Aorta (tissue), 5 donors: Measurements from ENCODE around the gene NPW. TPM values are rescaled to one million over a fixed set of nuclear protein-coding genes. Genes with fewer than 3 reads are reported as not detected.

Experiments
- ATAC-seq: fragments of 200-7000 bp; cut with Tn5 transposase; one replicate; pipeline ENCODE4 v1.9.1; 2022; ENCODE audit warnings: moderate library complexity; ENCODE audit not compliant: low FRiP score
- DNase-seq, 2 donors: peaks; one replicate each; pipeline ENCODE4 v3.0.0-alpha.2; 2020
- H3K27ac ChIP-seq, 2 donors: one replicate each; pipeline ENCODE4 v1.5.1; 2013; ENCODE audit warnings: low read length in 2 of 2, mild to moderate bottlenecking in 2 of 2, moderate library complexity in 2 of 2, control low read depth in 1 of 2, inconsistent platforms in 1 of 2, low read depth in 1 of 2
- H3K27me3 ChIP-seq, 2 donors: one replicate each; pipeline ENCODE4 v1.6.1; 2013; ENCODE audit warnings: control low read depth in 1 of 2, low read length in 1 of 2, mild to moderate bottlenecking in 1 of 2, moderate library complexity in 1 of 2; ENCODE audit not compliant: insufficient read depth in 2 of 2, control insufficient read depth in 1 of 2
- H3K36me3 ChIP-seq, 2 donors: one replicate each; pipeline ENCODE4 v1.6.1; 2013; ENCODE audit warnings: control low read depth in 1 of 2, low read length in 1 of 2, mild to moderate bottlenecking in 1 of 2; ENCODE audit not compliant: insufficient read depth in 2 of 2, control insufficient read depth in 1 of 2
- H3K4me1 ChIP-seq, 2 donors: one replicate each; pipeline ENCODE4 v1.6.1; 2013; ENCODE audit warnings: low read length in 2 of 2, control low read depth in 1 of 2, mild to moderate bottlenecking in 1 of 2, moderate library complexity in 1 of 2; ENCODE audit not compliant: insufficient read depth in 2 of 2, control insufficient read depth in 1 of 2
- H3K4me3 ChIP-seq, 2 donors: one replicate each; pipeline ENCODE4 v1.5.1; 2013; ENCODE audit warnings: low read length in 2 of 2, control low read depth in 1 of 2, mild to moderate bottlenecking in 1 of 2
- H3K9me3 ChIP-seq: one replicate; pipeline ENCODE4 v1.6.1; 2013; ENCODE audit warnings: mild to moderate bottlenecking, low read length; ENCODE audit not compliant: control insufficient read depth
- WGBS, 2 donors: extraction: QIAGEN DNeasy Blood & Tissue Kit; methylation state at CpG; one replicate each; pipeline ENCODE4 v1.1.7; 2013; 5-methylcytosine and 5-hydroxymethylcytosine counted together
- intact Hi-C, 2 donors: fragments of 100-400 bp; cut with DNase I; formaldehyde crosslinking; loops; one replicate each; pipeline versions ENCODE4 v1.14.2 to v1.15.0; 2022
- polyA plus RNA-seq, 2 donors: library from polyadenylated mRNA; stranded (reverse); fragments of 200-250 nt; gene quantifications; one replicate each; pipeline ENCODE4 v1.2.3, GENCODE V29; 2013
- total RNA-seq, 2 donors: library from RNA; stranded (reverse); fragmentation: NEBNext Ultra II Directional; extraction: Animal tissue kit (Norgen Biotek cat#: 25700); gene quantifications; one replicate each; pipeline ENCODE4 v1.2.1, GENCODE V29; 2021
- donor health status: healthy with polysubstance abuse.
- donor health status: Bipolar disorder and iron deficiency.
- donor health status: DM: no; HTN: no; CAD: no.
- donor health status: DM: no; HTN: no; CAD: no.
- donor health status: DM: yes; HTN: yes; CAD: no.

Gene NPW
- total and polyA plus RNA-seq, 4 donors: 0.56 to 1.2 TPM; not detected in 2

DNA sequence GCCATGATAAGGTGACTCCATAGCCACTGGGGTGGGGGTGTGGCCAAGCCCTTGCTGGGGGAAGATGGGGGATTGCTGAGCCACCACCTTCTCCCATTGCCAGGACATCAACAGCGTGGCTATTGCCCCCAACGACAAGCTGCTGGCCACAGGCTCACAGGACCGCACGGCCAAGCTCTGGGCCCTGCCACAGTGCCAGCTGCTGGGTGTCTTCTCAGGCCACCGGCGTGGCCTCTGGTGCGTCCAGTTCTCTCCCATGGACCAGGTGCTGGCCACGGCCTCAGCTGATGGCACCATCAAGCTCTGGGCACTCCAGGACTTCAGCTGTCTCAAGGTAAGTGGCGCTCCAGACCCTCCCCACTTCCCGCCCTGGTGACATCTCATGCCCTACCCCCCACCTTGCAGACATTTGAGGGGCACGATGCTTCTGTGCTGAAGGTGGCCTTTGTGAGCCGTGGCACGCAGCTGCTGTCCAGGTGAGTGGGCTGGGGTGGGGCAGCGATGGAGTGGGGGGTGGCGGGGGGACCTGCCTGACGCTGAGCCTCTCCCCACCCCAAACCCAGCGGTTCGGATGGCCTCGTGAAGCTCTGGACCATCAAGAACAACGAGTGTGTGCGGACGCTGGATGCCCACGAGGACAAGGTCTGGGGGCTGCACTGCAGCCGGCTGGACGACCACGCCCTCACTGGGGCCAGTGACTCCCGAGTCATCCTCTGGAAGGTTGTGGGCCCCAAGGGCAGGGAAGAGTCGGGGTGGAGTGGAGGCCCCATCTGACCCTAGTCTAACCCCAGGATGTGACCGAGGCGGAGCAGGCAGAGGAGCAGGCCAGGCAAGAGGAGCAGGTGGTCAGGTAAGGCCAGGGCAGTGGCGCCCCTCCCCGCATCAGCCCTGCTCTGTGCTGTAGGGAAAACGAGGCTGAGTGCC is 42.4 kb upstream of the NPW start:
- peaks cover 0 to 27% of the 10 kb centered on the region in 2 donors for H3K36me3 ChIP-seq
- peaks cover 0 to 2% of the 10 kb centered on the region in 2 donors for H3K27me3 ChIP-seq
- WGBS, 2 donors: 88 to 93% methylated on average over 32 to 33 of the region's 33 CpGs
- no peak for ATAC-seq
- no peaks in the 10 kb centered on the region for H3K9me3 ChIP-seq
- DNase-seq: no peak
- no peak overlapping the region for H3K4me3 ChIP-seq
- intact Hi-C loops: no loop called here
- H3K4me1 ChIP-seq: no peaks in the 10 kb centered on the region
- no peak overlapping the region for H3K27ac ChIP-seq

- Histone ChIP-seq H3K4me3 (no peak overlapping the region), H3K36me3 (peaks cover 0 to 27% of the 10 kb centered on the region in 2 donors), H3K9me3 (no peaks in the 10 kb centered on the region), H3K4me1 (no peaks in the 10 kb centered on the region), H3K27ac (no peak overlapping the region), H3K27me3 (peaks cover 0 to 2% of the 10 kb centered on the region in 2 donors)
- ATAC-seq (no peak), DNase-seq (no peak)
- WGBS, 2 donors: 94 to 95% methylated on average over 18 of the region's 18 CpGs
- intact Hi-C loops: no loop called here
Measured at GRCh38 chr16:1977875-1978268, 41.7 kb upstream of the NPW start.

DNA sequence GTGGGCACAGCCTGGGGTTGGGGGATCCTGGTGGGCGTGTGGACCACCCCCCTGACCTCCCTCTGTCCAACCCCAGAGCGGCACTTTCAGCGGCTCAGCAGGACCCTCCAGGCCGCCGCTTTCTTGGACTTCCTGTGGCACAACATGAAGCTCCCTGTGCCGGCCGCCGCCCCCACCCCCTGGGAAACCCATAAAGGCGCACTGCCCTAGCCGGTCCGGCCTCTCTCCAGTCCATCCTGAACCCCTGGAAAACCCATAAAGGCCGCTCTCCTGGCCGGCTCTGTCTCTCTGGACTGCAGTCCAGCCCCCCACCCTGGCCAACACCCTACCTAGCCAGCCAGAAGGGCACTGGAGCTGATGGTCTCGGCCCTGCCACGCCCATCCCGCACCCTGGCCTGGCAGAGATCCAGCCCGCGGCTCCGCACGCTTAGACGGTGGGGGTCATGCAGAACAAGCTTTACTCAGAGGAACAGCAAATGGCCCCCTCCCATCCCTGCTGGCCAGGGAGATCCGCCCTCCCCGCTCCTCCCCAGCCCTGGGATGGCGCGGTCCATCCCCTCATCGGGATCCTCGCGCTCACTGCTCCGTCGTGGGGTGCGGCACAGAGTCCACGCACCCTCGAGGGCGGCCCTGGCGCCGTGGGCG is 41.0 kb upstream of the NPW start:
- intact Hi-C loops: no loop called here
- WGBS, 2 donors: 77 to 79% methylated on average over 37 of the region's 37 CpGs
- Histone ChIP-seq H3K27ac (no peak overlapping the region), H3K36me3 (peaks cover 0 to 27% of the 10 kb centered on the region in 2 donors), H3K4me1 (peaks cover 0 to 1% of the 10 kb centered on the region in 2 donors), H3K4me3 (no peak overlapping the region), H3K9me3 (no peaks in the 10 kb centered on the region), H3K27me3 (peaks cover 0 to 2% of the 10 kb centered on the region in 2 donors)
- DNase-seq (no peak), ATAC-seq (no peak)

- 38 to 42% methylated on average over 67 to 70 of the region's 70 CpGs for WGBS, 2 donors
- intact Hi-C loops: no loop called here
- DNase-seq (no peak), ATAC-seq (no peak)
- Histone ChIP-seq H3K36me3 (peaks cover 0 to 27% of the 10 kb centered on the region in 2 donors), H3K27ac (no peak overlapping the region), H3K4me3 (no peak overlapping the region), H3K9me3 (no peaks in the 10 kb centered on the region), H3K27me3 (peaks cover 0 to 2% of the 10 kb centered on the region in 2 donors), H3K4me1 (peaks cover 0 to 1% of the 10 kb centered on the region in 2 donors)
Measured at GRCh38 chr16:1979271-1980029, 40.1 kb upstream of the NPW start.

- H3K27me3 ChIP-seq: peaks cover 0 to 2% of the 10 kb centered on the region in 2 donors
- 6 to 7% methylated on average over 48 to 53 of the region's 53 CpGs for WGBS, 2 donors
- no peak for ATAC-seq
Measured at GRCh38 chr16:1980030-1980769, 39.4 kb upstream of the NPW start.

GRCh38 chr16:1980770-1981087 is 38.9 kb upstream of the NPW start:
- ATAC-seq: no peak
- no peak overlapping the region for H3K4me3 ChIP-seq
- peaks cover 0 to 20% of the 10 kb centered on the region in 2 donors for H3K36me3 ChIP-seq
- peaks cover 0 to 1% of the 10 kb centered on the region in 2 donors for H3K4me1 ChIP-seq
- no peak for DNase-seq
- WGBS, 2 donors: 19% methylated on average over 16 of the region's 16 CpGs
- intact Hi-C loops: no loop called here
- no peak overlapping the region for H3K27ac ChIP-seq
- peaks cover 0 to 2% of the 10 kb centered on the region in 2 donors for H3K27me3 ChIP-seq
- H3K9me3 ChIP-seq: no peaks in the 10 kb centered on the region

More at GRCh38 chr16:1980030-1980769, 39.4 kb upstream of the NPW start:
- intact Hi-C loops: no loop called here
- no peaks in the 10 kb centered on the region for H3K9me3 ChIP-seq
- H3K4me1 ChIP-seq: peaks cover 0 to 1% of the 10 kb centered on the region in 2 donors
- no peak overlapping the region for H3K27ac ChIP-seq
- H3K4me3 ChIP-seq: no peak overlapping the region
- peaks cover 0 to 25% of the 10 kb centered on the region in 2 donors for H3K36me3 ChIP-seq
- no peak for DNase-seq

DNA sequence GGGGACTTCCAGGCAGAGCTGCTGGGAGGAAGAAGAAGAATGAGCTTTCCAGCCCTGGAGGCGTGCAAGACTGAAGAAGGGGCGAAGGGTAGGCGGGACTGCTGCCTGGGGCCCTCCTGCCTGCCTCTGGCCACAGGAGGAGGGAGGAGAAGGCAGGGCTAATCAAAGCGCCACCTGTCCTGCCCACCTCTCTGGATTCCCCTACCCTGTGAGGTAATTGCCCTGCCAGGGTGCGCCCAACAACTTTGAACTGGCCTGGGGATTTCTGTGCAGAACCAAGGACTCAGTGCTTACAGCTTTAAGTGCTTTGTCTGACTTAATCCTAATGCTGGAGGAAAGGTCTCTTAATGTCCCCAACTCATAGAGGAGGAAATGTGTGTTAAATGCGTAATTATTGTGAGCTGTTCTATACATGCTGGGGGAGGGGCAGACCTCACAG is 38.2 kb upstream of the NPW start, which contains the start of gene NOXO1:
TSS of gene NOXO1 (minus strand) at position 72 of the 439 bp plus-strand sequence. CDS start 290 bp downstream, outside the sequence.
- ATAC-seq (no peak), DNase-seq (no peak)
- Histone ChIP-seq H3K9me3 (no peaks in the 10 kb centered on the region), H3K4me3 (no peak within 1 kb of the TSS), H3K36me3 (peaks cover 0 to 16% of the 10 kb centered on the region in 2 donors), H3K27me3 (peaks cover 0 to 2% of the 10 kb centered on the region in 2 donors), H3K27ac (no peak within 1 kb of the TSS), H3K4me1 (peaks cover 0 to 1% of the 10 kb centered on the region in 2 donors)
- 28 to 32% methylated on average over 6 of the region's 6 CpGs for WGBS, 2 donors
- intact Hi-C loops: no loop called here

DNA sequence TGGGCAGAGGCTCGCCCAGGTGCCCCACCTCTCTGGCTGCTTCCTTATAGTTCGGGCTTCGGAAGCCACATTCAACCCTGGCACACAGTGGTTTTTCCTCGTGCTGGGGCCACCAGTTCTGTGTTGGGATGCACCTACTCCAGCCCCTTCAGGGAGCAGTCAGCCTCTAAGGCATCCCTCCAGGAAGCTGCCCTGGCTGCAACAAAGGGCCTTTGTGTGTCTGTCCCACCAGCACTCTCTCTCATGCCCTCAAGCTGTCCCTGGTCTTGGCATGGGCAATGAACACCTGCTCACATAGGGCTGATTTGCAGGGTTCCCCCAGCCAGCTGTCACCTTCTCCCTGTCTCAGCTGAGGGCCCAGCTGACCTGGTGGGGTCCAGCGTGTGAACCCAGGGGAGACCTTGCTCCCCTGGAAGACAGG is 37.6 kb upstream of the NPW start:
- DNase-seq: no peak
- WGBS, 2 donors: 57 to 59% methylated on average over 5 of the region's 5 CpGs
- ATAC-seq: no peak
- Histone ChIP-seq H3K4me1 (peaks cover 0 to 1% of the 10 kb centered on the region in 2 donors), H3K36me3 (peaks cover 0 to 11% of the 10 kb centered on the region in 2 donors), H3K4me3 (no peak overlapping the region), H3K27me3 (peaks cover 0 to 2% of the 10 kb centered on the region in 2 donors), H3K9me3 (no peaks in the 10 kb centered on the region), H3K27ac (no peak overlapping the region)
- intact Hi-C loops: no loop called here
